A673 (cell line): ENCODE results near the gene ROS1. TPM values are rescaled to one million over a fixed set of nuclear protein-coding genes. Genes with fewer than 3 reads are reported as not detected.

ENCODE experiments used
- BruUV-seq: library from RNA; stranded (reverse); fragments of 400-500 nt; replicated peaks from 2 replicates; lab custom pipeline; 2021; lab: Mats Ljungman, UMichigan
- CTCF ChIA-PET: fragments of 300-600 bp; sonication (Branson Sonifier 250); formaldehyde crosslinking; loops from one replicate; lab custom pipeline; 2022; ENCODE audit warnings: antibody characterized with exemption; lab: Charles Lee
- POLR2A ChIA-PET: fragments of 300-600 bp; sonication (Branson Sonifier 250); formaldehyde crosslinking; loops from one replicate; lab custom pipeline; 2022; ENCODE audit warnings: antibody characterized with exemption; ENCODE audit not compliant: low non-redundant PET; lab: Charles Lee
- DNase-seq: peaks from one replicate; pipeline ENCODE4 v3.0.0-alpha.2; 2015; ENCODE audit warnings: low spot score
- H3K27ac ChIP-seq: fragments of 200-600 bp; sonication (generic); 2 replicates; pipeline ENCODE4 v1.5.1; 2016; ENCODE audit warnings: mixed run types, low read depth, mild to moderate bottlenecking, mixed read lengths, antibody characterized with exemption, low read length; ENCODE audit not compliant: poor library complexity, severe bottlenecking
- H3K27me3 ChIP-seq: fragments of 200-600 bp; sonication (generic); replicated peaks from 2 replicates; pipeline ENCODE4 v1.6.1; 2017; ENCODE audit warnings: mixed run types, low read depth, mild to moderate bottlenecking, mixed read lengths, antibody characterized with exemption, low read length; ENCODE audit not compliant: insufficient read depth, poor library complexity
- H3K36me3 ChIP-seq: fragments of 200-600 bp; sonication (generic); 2 replicates; pipeline ENCODE4 v1.6.1; 2016; ENCODE audit warnings: mixed run types, mild to moderate bottlenecking, mixed read lengths, antibody characterized with exemption, low read length; ENCODE audit not compliant: insufficient read depth, poor library complexity, severe bottlenecking
- H3K4me1 ChIP-seq: fragments of 200-600 bp; sonication (generic); 2 replicates; pipeline ENCODE4 v1.6.1; 2017; ENCODE audit warnings: mixed run types, mild to moderate bottlenecking, mixed read lengths, antibody characterized with exemption, low read length; ENCODE audit not compliant: insufficient read depth, poor library complexity, severe bottlenecking
- H3K4me3 ChIP-seq: fragments of 200-600 bp; sonication (generic); 2 replicates; pipeline ENCODE4 v1.5.1; 2016; ENCODE audit warnings: low read depth, mixed run types, mild to moderate bottlenecking, mixed read lengths, low read length; ENCODE audit not compliant: poor library complexity, severe bottlenecking
- H3K9me3 ChIP-seq: fragments of 200-600 bp; sonication (generic); 2 replicates; pipeline ENCODE4 v1.6.1; 2016; ENCODE audit warnings: mixed run types, low read depth, mild to moderate bottlenecking, mixed read lengths, antibody characterized with exemption, low read length; ENCODE audit not compliant: poor library complexity, severe bottlenecking
- CTCF ChIP-seq: fragments of 300-800, 200-600 bp; sonication (generic); conservative IDR thresholded peaks from 2 replicates; pipeline ENCODE4 v1.5.1; 2017; ENCODE audit warnings: low read depth, mild to moderate bottlenecking, antibody characterized with exemption, low read length, moderate library complexity, mixed read lengths
- EZH2 ChIP-seq: fragments of 200-600 bp; sonication (generic); IDR thresholded peaks from 2 replicates; pipeline ENCODE4 v1.6.1; 2017; ENCODE audit warnings: borderline replicate concordance, low read depth, mild to moderate bottlenecking, mixed read lengths, antibody characterized with exemption, low read length; ENCODE audit not compliant: poor library complexity, severe bottlenecking
- intact Hi-C: fragments of 100-400 bp; cut with micrococcal nuclease; formaldehyde crosslinking; loops from one replicate; pipeline ENCODE4 v1.10.0; 2022; ENCODE audit not compliant: unreplicated experiment
- total RNA-seq: library from RNA; stranded (reverse); gene quantifications from 2 replicates; pipeline ENCODE4 v1.2.3, GENCODE V29; 2021

Gene ROS1
- total RNA-seq, 1 experiment from 2014 or later = not detected

GRCh38 chr6:117423754-117424153 lies 2.0 kb downstream of the ROS1 start:
- TF ChIP-seq CTCF (no peak), EZH2 (no peak)
- Histone ChIP-seq H3K9me3 (no peaks in the 10 kb centered on the region), H3K36me3 (no peaks in the 10 kb centered on the region), H3K27me3 (peaks cover 28% of the 10 kb centered on the region), H3K4me1 (no peaks in the 10 kb centered on the region), H3K4me3 (no peak overlapping the region), H3K27ac (no peak overlapping the region)
- no peak for DNase-seq
- ChIA-PET POLR2A (no interaction called here), CTCF (no interaction called here)
- BruUV-seq = no TSS peak
- intact Hi-C loops = no loop called here

- Histone ChIP-seq H3K27me3 (peaks cover 12% of the 10 kb centered on the region), H3K9me3 (no peaks in the 10 kb centered on the region), H3K4me1 (no peaks in the 10 kb centered on the region), H3K36me3 (no peaks in the 10 kb centered on the region), H3K4me3 (no peak overlapping the region), H3K27ac (no peak overlapping the region)
- intact Hi-C loops = no loop called here
- ChIA-PET POLR2A (no interaction called here), CTCF (no interaction called here)
- no TSS peak for BruUV-seq
- TF ChIP-seq CTCF = no peak
- no peak for TF ChIP-seq EZH2
- no peak for DNase-seq
Observed at GRCh38 chr6:117418320-117418719, 7.4 kb downstream of the ROS1 start.

- no peak overlapping the region for H3K4me3 ChIP-seq
- peaks cover 14% of the 10 kb centered on the region for H3K27me3 ChIP-seq
- DNase-seq = no peak
- H3K27ac ChIP-seq = no peak overlapping the region
- BruUV-seq = no TSS peak
- H3K9me3 ChIP-seq = no peaks in the 10 kb centered on the region
- H3K4me1 ChIP-seq = no peaks in the 10 kb centered on the region
- CTCF ChIA-PET = no interaction called here
- H3K36me3 ChIP-seq = no peaks in the 10 kb centered on the region
- POLR2A ChIA-PET = no interaction called here
- intact Hi-C loops = no loop called here
- TF ChIP-seq CTCF (no peak), EZH2 (no peak)
Observed at GRCh38 chr6:117417851-117418250, 7.9 kb downstream of the ROS1 start.
